Activated CD4-positive, alpha-beta T cell treated with anti-CD3 and anti-CD28 coated beads, Interleukin-2, Interleukin-6, amounts not matched to agents 100 ng/mL and 50 ng/mL, durations not matched to agents 16 hours and 8 hours (primary cell): ENCODE measurements around the gene LYRM9.
"Not testable (repeated sequence)": the region's sequence is repeated elsewhere in the genome, so short reads cannot be mapped to it uniquely, and the experiment has no call there.

Experiments
- DNase-seq: peaks from one replicate; pipeline ENCODE4 v3.0.0-alpha.2; 2020

LYRM9 gene

GRCh38 chr17:27872776-27873175 lies 20.4 kb downstream of the LYRM9 start:
- DNase-seq: no peak

GRCh38 chr17:27871407-27871806 lies 21.8 kb downstream of the LYRM9 start:
- no peak for DNase-seq

GRCh38 chr17:27870345-27870744 lies 22.8 kb downstream of the LYRM9 start:
- no peak for DNase-seq

GRCh38 chr17:27868565-27868964 lies 24.6 kb downstream of the LYRM9 start:
- DNase-seq: no peak

GRCh38 chr17:27862840-27863239 lies 30.3 kb downstream of the LYRM9 start:
- DNase-seq: no peak

GRCh38 chr17:27862004-27862403 lies 31.2 kb downstream of the LYRM9 start:
- peak; percentile 9 for DNase-seq

- DNase-seq: no peak
Measured at GRCh38 chr17:27860971-27861664, 32.0 kb downstream of the LYRM9 start.

- DNase-seq: no peak
Measured at GRCh38 chr17:27858621-27859305, 34.4 kb downstream of the LYRM9 start.

- no peak for DNase-seq
Measured at GRCh38 chr17:27856676-27857432, 36.3 kb downstream of the LYRM9 start.

GRCh38 chr17:27855454-27855853 lies 37.7 kb downstream of the LYRM9 start:
- no peak for DNase-seq

- DNase-seq: no peak
Measured at GRCh38 chr17:27854163-27854562, 39.0 kb downstream of the LYRM9 start.

- DNase-seq: no peak
Measured at GRCh38 chr17:27853091-27853490, 40.1 kb downstream of the LYRM9 start.

GRCh38 chr17:27849474-27850185 lies 43.5 kb downstream of the LYRM9 start:
- no peak for DNase-seq

- no peak for DNase-seq
Measured at GRCh38 chr17:27848931-27849330, 44.2 kb downstream of the LYRM9 start.

- DNase-seq: not testable (repeated sequence)
Measured at GRCh38 chr17:27846808-27847307, 46.3 kb downstream of the LYRM9 start.

GRCh38 chr17:27846042-27846655 lies 47.0 kb downstream of the LYRM9 start:
- peak; percentile 61 for DNase-seq

GRCh38 chr17:27845264-27846041 lies 47.7 kb downstream of the LYRM9 start:
- no peak for DNase-seq

- DNase-seq: no peak
Measured at GRCh38 chr17:27840688-27841087, 52.5 kb downstream of the LYRM9 start.

GRCh38 chr17:27840406-27840678 lies 52.8 kb downstream of the LYRM9 start:
- not testable (repeated sequence) for DNase-seq

- not testable (repeated sequence) for DNase-seq
Measured at GRCh38 chr17:27839571-27840405, 53.4 kb downstream of the LYRM9 start.

- DNase-seq: not testable (repeated sequence)
Measured at GRCh38 chr17:27838607-27839006, 54.6 kb downstream of the LYRM9 start.
